LNCAP (cell line): ENCODE measurements around the gene EFHC2.

Experiments used
- CTCF ChIP-seq: fragments of 450-650 bp; IDR thresholded peaks from 2 replicates; pipeline ENCODE4 v1.5.1; 2017; ENCODE audit warnings: mild to moderate bottlenecking

EFHC2 gene

DNA sequence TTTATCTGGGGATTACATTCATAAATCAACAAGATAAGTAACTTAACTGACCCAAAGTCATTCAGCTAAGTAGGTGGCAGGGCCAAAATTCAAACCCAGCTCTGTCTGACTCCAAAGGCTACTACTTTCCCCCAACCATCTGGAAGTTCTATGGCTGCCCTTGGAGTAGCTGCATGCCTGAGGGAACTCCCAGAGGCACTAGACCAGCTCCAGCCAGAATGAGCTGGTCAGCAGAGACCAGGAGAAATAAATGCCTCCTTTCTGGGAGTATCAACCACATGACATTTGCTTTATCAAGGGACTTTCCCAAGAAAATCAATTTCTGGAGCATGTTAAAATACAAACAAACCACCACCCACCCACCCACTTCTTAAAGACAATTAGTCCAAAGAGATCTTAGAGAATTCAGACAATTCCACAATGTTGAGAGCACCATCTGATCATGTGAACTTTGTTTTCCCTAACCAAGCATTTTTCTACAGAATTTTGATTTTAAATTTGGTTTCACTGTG is 180.5 kb downstream of the EFHC2 start:
- no peak for TF ChIP-seq CTCF

DNA sequence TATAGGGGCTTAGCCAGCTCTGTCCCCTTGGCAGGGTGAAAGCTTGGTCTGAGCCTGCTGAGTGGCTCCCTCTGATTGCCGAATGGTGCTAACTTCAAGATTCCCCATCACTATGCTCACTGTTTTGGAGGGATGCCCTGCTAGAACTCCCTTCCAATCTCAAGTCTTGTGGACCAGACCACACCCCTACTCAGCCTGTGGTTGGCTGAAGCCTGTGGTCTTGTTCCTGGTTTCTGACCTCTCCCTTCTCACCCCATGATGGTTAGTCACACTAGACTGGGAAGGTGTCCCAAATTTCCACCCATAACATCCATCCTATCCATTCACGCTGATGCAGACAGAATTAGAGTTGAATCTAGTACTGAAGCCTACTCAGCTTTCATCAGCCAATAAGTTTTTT is 185.6 kb downstream of the EFHC2 start:
- TF ChIP-seq CTCF: no peak

- TF ChIP-seq CTCF: no peak
Measured at GRCh38 chrX:44157283-44157682, 186.2 kb downstream of the EFHC2 start.

DNA sequence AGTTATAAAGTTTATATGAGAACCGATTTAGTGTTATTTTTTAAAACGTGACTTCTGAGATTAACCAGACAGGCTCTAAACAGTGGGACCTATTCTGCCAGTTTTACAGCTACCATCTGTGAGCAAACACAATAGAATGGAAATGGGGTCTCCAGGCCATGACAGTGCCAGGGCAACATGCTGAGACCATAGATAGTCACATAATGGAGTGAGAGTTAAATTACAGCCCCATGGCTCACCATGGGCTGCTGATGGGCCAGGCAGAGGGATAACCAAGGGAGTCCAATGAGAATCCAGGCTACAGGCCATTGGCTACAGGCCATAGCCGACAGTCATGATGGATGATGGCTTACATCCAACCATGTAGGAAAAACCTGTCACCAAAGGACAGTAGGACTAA is 186.7 kb downstream of the EFHC2 start:
- no peak for TF ChIP-seq CTCF

DNA sequence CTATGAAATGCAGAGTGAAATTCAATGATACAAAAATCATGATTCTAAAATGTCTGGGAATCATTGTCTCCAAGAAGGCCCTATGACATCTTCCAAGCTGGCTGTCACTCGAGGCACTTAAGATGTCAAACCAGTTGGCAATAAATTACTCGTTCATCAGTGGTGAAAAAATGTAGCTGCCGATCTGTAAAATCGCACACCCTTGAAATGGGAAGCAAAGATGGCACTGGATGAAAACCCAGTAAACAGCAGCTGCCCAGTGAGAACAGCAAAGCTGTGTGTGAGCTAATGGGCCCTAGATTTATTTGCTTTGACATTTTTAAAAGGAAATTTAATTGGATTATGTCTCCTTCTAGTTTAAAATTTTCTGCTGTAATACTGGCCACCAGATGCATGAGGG is 188.3 kb downstream of the EFHC2 start:
- TF ChIP-seq CTCF: no peak

GRCh38 chrX:44152852-44153251 is 190.6 kb downstream of the EFHC2 start:
- no peak for TF ChIP-seq CTCF

DNA sequence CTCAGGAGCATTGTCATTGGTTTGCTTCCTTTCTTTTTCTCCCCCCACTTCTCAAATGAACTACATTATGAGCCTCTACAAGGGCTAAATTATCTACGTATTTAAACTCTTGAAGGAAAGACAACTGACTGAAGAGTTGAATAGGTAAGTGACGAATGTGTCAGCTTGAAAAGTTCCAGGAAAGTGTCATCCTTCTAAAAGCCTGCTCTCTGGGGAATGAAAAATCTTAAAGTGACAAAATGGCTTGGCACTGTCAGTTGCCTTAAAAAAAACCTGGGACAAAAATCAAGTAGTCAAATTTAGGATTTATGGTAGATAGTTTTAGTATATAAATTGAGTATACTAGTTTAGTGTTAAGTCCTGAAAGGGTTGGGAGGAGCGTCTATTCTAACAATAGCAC is 196.3 kb downstream of the EFHC2 start:
- no peak for TF ChIP-seq CTCF

- TF ChIP-seq CTCF: no peak
Measured at GRCh38 chrX:44144177-44144945, 199.1 kb downstream of the EFHC2 start.
